DOHH2 (cell line): Measurements from ENCODE around the gene CAV3.

Source experiments
- H3F3A ChIP-seq: fragments of 200-600 bp; sonication (generic), shearing (Covaris generic); 2 replicates; pipeline ENCODE4 v1.6.0; 2016; ENCODE audit warnings: antibody characterized with exemption, mild to moderate bottlenecking; ENCODE audit not compliant: control insufficient read depth, insufficient read depth
- H3K27ac ChIP-seq: fragments of 200-600 bp; sonication (generic); 2 replicates; pipeline ENCODE4 v1.5.1; 2014; ENCODE audit warnings: low read depth, mild to moderate bottlenecking, low read length, moderate library complexity
- H3K27me3 ChIP-seq: fragments of 200-600 bp; sonication (generic); 2 replicates; pipeline ENCODE4 v1.6.1; 2014; ENCODE audit warnings: mild to moderate bottlenecking, low read length, mixed read lengths; ENCODE audit not compliant: control insufficient read depth
- H3K36me3 ChIP-seq: fragments of 200-600 bp; sonication (generic); 2 replicates; pipeline ENCODE4 v1.6.1; 2014; ENCODE audit warnings: mild to moderate bottlenecking, low read length, moderate library complexity, mixed read lengths; ENCODE audit not compliant: control insufficient read depth
- H3K4me1 ChIP-seq: fragments of 200-600 bp; sonication (generic); 2 replicates; pipeline ENCODE4 v1.6.1; 2014; ENCODE audit warnings: mild to moderate bottlenecking, low read length, mixed read lengths; ENCODE audit not compliant: control insufficient read depth
- H3K4me2 ChIP-seq: fragments of 200-600 bp; sonication (generic); 2 replicates; pipeline ENCODE4 v1.6.0; 2014; ENCODE audit warnings: mild to moderate bottlenecking, low read length, moderate library complexity
- H3K4me3 ChIP-seq: fragments of 200-600 bp; sonication (generic); 2 replicates; pipeline ENCODE4 v1.5.1; 2014; ENCODE audit warnings: mild to moderate bottlenecking, low read length, mixed read lengths
- H3K79me2 ChIP-seq: fragments of 200-600 bp; sonication (generic); 2 replicates; pipeline ENCODE4 v1.6.1; 2014; ENCODE audit warnings: mild to moderate bottlenecking, low read length, mixed read lengths; ENCODE audit not compliant: control insufficient read depth
- H3K9me2 ChIP-seq: fragments of 200-600 bp; sonication (generic); replicated peaks from 2 replicates; pipeline ENCODE4 v1.6.1; 2014; ENCODE audit warnings: mild to moderate bottlenecking, low read length, mixed read lengths; ENCODE audit not compliant: control insufficient read depth
- H3K9me3 ChIP-seq: fragments of 200-600 bp; sonication (generic); 2 replicates; pipeline ENCODE4 v1.6.1; 2014; ENCODE audit warnings: antibody characterized with exemption, low read length, mixed read lengths; ENCODE audit not compliant: control insufficient read depth, insufficient read depth
- H4K20me1 ChIP-seq: fragments of 200-600 bp; sonication (generic); 2 replicates; pipeline ENCODE4 v1.6.0; 2014; ENCODE audit warnings: low read depth, mild to moderate bottlenecking, antibody characterized with exemption, low read length, moderate library complexity; ENCODE audit not compliant: control insufficient read depth, insufficient read depth
- CTCF ChIP-seq: fragments of 200-600 bp; sonication (generic); IDR thresholded peaks from one replicate; pipeline ENCODE4 v1.5.1; 2014; ENCODE audit warnings: antibody characterized with exemption, mild to moderate bottlenecking, low read depth, low read length; ENCODE audit not compliant: poor library complexity, severe bottlenecking
- EZH2phosphoT487 ChIP-seq: fragments of 200-600 bp; sonication (generic); IDR thresholded peaks from 2 replicates; pipeline ENCODE4 v1.6.1; 2017; ENCODE audit warnings: borderline replicate concordance, mild to moderate bottlenecking, antibody characterized with exemption, low read length, moderate library complexity, mixed read lengths

The CAV3 gene

GRCh38 chr3:8734137-8734878, 706 bp downstream of the CAV3 start:
- Histone ChIP-seq H3F3A (no peaks in the 10 kb centered on the region), H3K4me2 (no peak overlapping the region), H3K36me3 (no peaks in the 10 kb centered on the region), H3K9me2 (no peaks in the 10 kb centered on the region), H3K4me3 (no peak overlapping the region), H3K79me2 (no peaks in the 10 kb centered on the region), H3K9me3 (no peaks in the 10 kb centered on the region), H3K27ac (no peak overlapping the region), H3K27me3 (no peaks in the 10 kb centered on the region), H4K20me1 (no peaks in the 10 kb centered on the region), H3K4me1 (no peaks in the 10 kb centered on the region)
- TF ChIP-seq EZH2phosphoT487 (no peak), CTCF (no peak)

- no peaks in the 10 kb centered on the region for H3K9me3 ChIP-seq
- H3K36me3 ChIP-seq, result no peaks in the 10 kb centered on the region
- no peak overlapping the region for H3K4me2 ChIP-seq
Measured at GRCh38 chr3:8734908-8735307, 1.3 kb downstream of the CAV3 start.

GRCh38 chr3:8736436-8736835, 2.8 kb downstream of the CAV3 start:
- Histone ChIP-seq H3K4me3 (no peak overlapping the region), H3K27me3 (peaks cover 4% of the 10 kb centered on the region), H3K79me2 (no peaks in the 10 kb centered on the region), H4K20me1 (no peaks in the 10 kb centered on the region), H3K4me1 (no peaks in the 10 kb centered on the region), H3K36me3 (no peaks in the 10 kb centered on the region), H3K9me2 (no peaks in the 10 kb centered on the region), H3K4me2 (no peak overlapping the region), H3F3A (no peaks in the 10 kb centered on the region), H3K9me3 (no peaks in the 10 kb centered on the region), H3K27ac (no peak overlapping the region)
- TF ChIP-seq CTCF (no peak), EZH2phosphoT487 (no peak)

More at GRCh38 chr3:8734908-8735307, 1.3 kb downstream of the CAV3 start:
- Histone ChIP-seq H3K4me3 (no peak overlapping the region), H3K27ac (no peak overlapping the region), H3K9me2 (no peaks in the 10 kb centered on the region), H3K79me2 (no peaks in the 10 kb centered on the region), H3K27me3 (no peaks in the 10 kb centered on the region), H3K4me1 (no peaks in the 10 kb centered on the region), H4K20me1 (no peaks in the 10 kb centered on the region), H3F3A (no peaks in the 10 kb centered on the region)
- TF ChIP-seq CTCF, result no peak
- TF ChIP-seq EZH2phosphoT487, result no peak
